COLO829 (cell line): ENCODE data around the gene PCDHB12.
"Not testable (repeated sequence)": the region's sequence is repeated elsewhere in the genome, so short reads cannot be mapped to it uniquely, and the experiment has no call there.

Source experiments
- DNase-seq: peaks from one replicate; pipeline ENCODE4 v3.0.0; 2012; ENCODE audit warnings: low spot score

Gene PCDHB12

GRCh38 chr5:141208478-141208877 lies at the start of gene PCDHB12:
TSS of gene PCDHB12 (plus strand) at chr5:141208719. CDS start at chr5:141208908, 189 bp downstream.
- DNase-seq, result peak; percentile 31

DNA sequence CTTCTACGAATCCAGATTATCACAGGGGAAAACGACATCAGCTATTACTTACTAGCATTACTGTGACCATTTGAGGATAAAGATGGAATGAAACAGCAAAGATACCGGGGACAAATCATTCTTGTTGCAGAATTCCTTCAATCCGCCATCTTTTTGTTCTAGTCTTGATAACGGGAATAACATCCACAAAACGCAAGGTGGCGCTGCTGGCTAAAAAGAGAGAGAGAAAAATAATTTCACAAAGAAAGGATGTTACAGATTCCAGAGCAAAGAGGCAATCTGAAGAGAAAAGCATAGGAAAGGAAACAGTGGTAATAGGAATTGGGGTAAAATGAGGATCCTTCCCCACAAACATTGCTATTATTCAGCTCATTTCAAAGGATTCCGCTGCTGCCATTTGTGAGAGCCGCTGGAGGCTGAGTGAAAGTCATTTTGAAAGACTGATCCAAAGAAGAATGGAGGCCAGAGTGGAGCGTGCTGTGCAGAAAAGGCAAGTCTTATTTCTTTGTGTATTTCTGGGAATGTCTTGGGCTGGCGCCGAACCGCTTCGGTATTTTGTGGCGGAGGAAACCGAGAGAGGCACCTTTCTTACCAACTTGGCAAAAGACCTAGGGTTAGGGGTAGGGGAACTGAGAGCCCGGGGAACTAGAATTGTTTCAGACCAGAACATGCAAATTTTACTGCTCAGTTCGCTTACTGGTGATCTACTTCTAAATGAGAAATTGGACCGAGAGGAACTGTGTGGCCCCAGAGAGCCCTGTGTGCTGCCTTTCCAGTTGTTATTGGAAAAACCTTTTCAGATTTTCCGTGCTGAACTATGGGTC lies 35.9 kb upstream of the PCDHB12 start, which contains the start of gene PCDHB7:
TSS of gene PCDHB7 (plus strand) at position 264 of the 824 bp plus-strand sequence. CDS start at position 456, 192 bp downstream.
- DNase-seq, result peak; percentile 45

DNA sequence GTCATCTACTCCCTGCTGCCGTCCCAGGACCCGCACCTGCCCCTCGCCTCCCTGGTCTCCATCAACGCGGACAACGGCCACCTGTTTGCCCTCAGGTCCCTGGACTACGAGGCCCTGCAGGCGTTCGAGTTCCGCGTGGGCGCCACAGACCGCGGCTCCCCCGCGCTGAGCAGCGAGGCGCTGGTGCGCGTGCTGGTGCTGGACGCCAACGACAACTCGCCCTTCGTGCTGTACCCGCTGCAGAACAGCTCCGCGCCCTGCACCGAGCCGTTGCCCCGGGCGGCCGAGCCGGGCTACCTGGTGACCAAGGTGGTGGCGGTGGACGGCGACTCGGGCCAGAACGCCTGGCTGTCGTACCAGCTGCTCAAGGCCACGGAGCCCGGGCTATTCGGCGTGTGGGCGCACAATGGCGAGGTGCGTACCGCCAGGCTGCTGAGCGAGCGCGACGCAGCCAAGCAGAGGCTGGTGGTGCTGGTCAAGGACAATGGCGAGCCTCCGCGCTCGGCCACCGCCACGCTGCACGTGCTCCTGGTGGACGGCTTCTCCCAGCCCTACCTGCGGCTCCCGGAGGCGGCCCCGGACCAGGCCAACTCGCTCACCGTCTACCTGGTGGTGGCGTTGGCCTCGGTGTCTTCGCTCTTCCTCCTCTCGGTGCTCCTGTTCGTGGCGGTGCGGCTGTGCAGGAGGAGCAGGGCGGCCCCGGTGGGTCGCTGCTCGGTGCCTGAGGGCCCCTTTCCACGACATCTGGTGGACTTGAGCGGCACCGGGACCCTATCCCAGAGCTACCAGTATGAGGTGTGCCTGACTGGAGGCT lies 34.0 kb upstream of the PCDHB12 start:
- not testable (repeated sequence) for DNase-seq

GRCh38 chr5:141175933-141176332 lies 32.6 kb upstream of the PCDHB12 start:
- no peak for DNase-seq

GRCh38 chr5:141177577-141178191 lies 30.8 kb upstream of the PCDHB12 start, which contains the start of gene PCDHB8:
TSS of gene PCDHB8 (plus strand) at chr5:141177790. CDS start at chr5:141178035, 245 bp downstream.
- not testable (repeated sequence) for DNase-seq

- DNase-seq, result not testable (repeated sequence)
These were observed 29.1 kb upstream of the PCDHB12 start for GRCh38 chr5:141179371-141179770.

- not testable (repeated sequence) for DNase-seq
These were observed 28.6 kb upstream of the PCDHB12 start for GRCh38 chr5:141179876-141180275.

DNA sequence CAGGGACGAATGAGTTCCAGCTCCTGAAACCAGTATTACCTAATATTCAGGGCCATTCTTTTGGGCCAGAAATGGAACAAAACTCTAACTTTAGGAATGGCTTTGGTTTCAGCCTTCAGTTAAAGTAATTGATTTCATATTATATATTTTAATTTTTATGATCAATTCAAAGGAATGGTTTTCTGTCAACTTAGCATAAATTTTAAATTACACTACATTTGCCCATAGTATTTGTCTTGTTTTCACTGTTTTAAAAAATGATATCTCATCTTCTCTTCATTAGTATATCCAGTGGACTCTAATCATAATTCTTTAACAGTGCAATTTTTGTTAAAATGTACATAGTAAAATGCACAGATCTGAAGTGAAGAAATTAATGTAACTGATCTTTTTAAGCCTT lies 28.2 kb upstream of the PCDHB12 start:
- no peak for DNase-seq

DNA sequence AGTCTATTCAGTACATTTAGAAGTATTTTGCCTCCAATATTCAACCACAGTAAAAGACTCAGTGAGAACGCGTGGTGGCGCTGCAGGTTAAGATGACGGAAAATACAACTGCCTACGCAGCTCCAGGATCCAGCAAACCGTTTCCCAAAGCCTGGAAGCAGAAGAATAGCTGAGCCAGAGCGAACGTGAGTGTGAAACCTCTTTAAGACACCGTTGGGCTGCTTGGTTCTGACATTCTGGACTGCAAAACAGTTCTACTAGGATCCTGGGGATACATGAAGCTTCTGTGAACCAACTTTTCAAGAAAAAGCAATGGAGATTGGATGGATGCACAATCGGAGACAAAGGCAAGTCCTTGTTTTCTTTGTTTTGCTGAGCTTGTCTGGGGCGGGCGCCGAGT lies 26.3 kb upstream of the PCDHB12 start, which contains the start of gene PCDHB16:
TSS of gene PCDHB16 (plus strand) at position 140 of the 400 bp plus-strand sequence. CDS start at position 313, 173 bp downstream.
- DNase-seq, result peak; percentile 55

DNA sequence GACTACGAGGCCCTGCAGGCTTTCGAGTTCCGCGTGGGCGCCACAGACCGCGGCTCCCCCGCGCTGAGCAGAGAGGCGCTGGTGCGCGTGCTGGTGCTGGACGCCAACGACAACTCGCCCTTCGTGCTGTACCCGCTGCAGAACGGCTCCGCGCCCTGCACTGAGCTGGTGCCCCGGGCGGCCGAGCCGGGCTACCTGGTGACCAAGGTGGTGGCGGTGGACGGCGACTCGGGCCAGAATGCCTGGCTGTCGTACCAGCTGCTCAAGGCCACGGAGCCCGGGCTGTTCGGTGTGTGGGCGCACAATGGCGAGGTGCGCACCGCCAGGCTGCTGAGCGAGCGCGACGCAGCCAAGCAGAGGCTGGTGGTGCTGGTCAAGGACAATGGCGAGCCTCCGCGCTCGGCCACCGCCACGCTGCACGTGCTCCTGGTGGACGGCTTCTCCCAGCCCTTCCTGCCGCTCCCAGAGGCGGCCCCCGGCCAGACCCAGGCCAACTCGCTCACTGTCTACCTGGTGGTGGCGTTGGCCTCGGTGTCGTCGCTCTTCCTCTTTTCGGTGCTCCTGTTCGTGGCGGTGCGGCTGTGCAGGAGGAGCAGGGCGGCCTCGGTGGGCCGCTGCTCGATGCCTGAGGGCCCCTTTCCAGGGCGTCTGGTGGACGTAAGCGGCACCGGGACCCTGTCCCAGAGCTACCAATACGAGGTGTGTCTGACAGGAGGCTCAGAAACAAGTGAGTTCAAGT lies 24.2 kb upstream of the PCDHB12 start:
- DNase-seq, result not testable (repeated sequence)

DNA sequence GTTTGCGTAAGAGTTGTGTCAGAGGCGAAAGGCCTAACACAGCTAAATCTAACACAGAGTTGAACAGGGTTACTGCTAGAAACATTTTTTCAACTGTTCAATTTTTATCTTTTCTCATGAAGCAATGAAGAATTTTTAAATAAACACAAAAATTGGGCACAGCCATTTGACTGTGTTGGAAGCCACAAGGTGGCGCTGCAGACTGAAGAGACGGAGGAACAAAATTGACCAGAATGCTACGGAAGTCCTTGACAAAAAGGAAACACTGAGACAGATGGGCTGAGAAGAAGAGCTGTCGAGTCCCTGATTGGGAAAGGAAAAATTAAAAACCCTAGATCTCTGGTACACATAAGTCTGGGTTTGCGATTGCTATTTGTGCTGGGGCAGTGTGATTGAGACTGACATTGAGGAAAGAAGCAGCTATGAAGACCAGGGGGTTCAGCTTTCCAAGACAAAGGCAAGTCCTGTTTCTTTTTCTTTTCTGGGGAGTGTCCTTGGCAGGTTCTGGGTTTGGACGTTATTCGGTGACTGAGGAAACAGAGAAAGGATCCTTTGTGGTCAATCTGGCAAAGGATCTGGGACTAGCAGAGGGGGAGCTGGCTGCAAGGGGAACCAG lies 21.5 kb upstream of the PCDHB12 start, which contains the start of gene PCDHB9:
TSS of gene PCDHB9 (plus strand) at position 265 of the 616 bp plus-strand sequence. CDS start at position 423, 158 bp downstream.
- peak; percentile 34 for DNase-seq

DNA sequence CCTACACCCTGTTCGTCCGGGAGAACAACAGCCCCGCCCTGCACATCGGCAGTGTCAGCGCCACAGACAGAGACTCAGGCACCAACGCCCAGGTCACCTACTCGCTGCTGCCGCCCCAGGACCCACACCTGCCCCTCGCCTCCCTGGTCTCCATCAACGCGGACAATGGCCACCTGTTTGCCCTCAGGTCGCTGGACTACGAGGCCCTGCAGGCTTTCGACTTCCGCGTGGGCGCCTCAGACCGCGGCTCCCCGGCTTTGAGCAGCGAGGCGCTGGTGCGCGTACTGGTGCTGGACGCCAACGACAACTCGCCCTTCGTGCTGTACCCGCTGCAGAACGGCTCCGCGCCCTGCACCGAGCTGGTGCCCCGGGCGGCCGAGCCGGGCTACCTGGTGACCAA lies 19.8 kb upstream of the PCDHB12 start:
- not testable (repeated sequence) for DNase-seq

DNA sequence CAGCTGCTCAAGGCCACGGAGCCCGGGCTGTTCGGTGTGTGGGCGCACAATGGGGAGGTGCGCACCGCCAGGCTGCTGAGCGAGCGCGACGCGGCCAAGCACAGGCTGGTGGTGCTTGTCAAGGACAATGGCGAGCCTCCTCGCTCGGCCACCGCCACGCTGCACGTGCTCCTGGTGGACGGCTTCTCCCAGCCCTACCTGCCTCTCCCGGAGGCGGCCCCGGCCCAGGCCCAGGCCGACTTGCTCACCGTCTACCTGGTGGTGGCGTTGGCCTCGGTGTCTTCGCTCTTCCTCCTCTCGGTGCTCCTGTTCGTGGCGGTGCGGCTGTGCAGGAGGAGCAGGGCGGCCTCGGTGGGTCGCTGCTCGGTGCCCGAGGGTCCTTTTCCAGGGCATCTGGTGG lies 19.4 kb upstream of the PCDHB12 start:
- DNase-seq, result not testable (repeated sequence)

- DNase-seq, result peak; percentile 47
These were observed 16.3 kb upstream of the PCDHB12 start, which contains the start of gene PCDHB10 for GRCh38 chr5:141192110-141192725. TSS of gene PCDHB10 (plus strand) at chr5:141192353. CDS start at chr5:141192553, 200 bp downstream.

GRCh38 chr5:141194332-141194731 lies 14.2 kb upstream of the PCDHB12 start:
- not testable (repeated sequence) for DNase-seq

DNA sequence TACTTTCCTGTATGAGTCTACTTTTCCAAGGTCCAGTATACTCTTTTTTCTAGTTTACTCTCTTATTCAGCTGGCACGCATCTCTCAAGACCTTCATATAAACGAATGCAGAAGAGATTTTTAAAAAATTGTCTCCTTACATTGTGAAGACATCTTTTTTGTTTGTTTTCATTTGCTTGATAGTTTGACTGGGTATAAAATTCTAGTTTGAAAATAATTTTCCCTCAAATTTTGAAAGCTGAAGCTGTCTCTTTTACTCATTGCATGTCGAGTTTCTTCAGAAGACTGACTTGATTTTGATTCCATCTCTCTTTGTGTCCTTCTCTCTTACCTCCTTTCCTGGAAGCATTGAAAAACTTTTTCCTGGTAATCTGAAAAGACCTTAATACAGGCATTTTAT lies 12.2 kb upstream of the PCDHB12 start:
- no peak for DNase-seq

GRCh38 chr5:141199359-141200235 lies 8.9 kb upstream of the PCDHB12 start, which contains the start of gene PCDHB11:
TSS of gene PCDHB11 (plus strand) at chr5:141199627. CDS start at chr5:141199775, 148 bp downstream.
- DNase-seq, result peak; percentile 43

GRCh38 chr5:141201126-141201525 lies 7.4 kb upstream of the PCDHB12 start:
- not testable (repeated sequence) for DNase-seq

- not testable (repeated sequence) for DNase-seq
These were observed 6.9 kb upstream of the PCDHB12 start for GRCh38 chr5:141201646-141202045.
